ENCODE results near the gene OR13C8.

GRCh38 chr9:104556830-104557634, 11.9 kb upstream of the OR13C8 start:
- TF ChIP-seq YY1 (IDR thresholded peaks at IDR 0.05; ENCODE audit: insufficient read depth, insufficient read length) (no peak), ZNF274 (IDR thresholded peaks at IDR 0.05; ENCODE audit: low read depth, low read length) (no peak), SUZ12 (IDR thresholded peaks at IDR 0.05; ENCODE audit: extremely low read depth, insufficient read depth, insufficient read length) (no peak)
